Measurements from ENCODE around the gene ENDOV.

The ENDOV gene

GRCh38 chr17:80421381-80422090 lies 6.6 kb downstream of the ENDOV start:
- POLR2A ChIA-PET = no interaction called here
- H3K27ac ChIP-seq (ENCODE audit: insufficient read depth in 1 of 2, low read depth in 1 of 2, low read length in 2 of 2, poor library complexity in 1 of 2, severe bottlenecking in 2 of 2) = no peak overlapping the region
- 96% methylated on average over 11 of the region's 20 CpGs for WGBS (ENCODE audit: insufficient coverage)
- H3K27me3 ChIP-seq (replicated peaks in 2 of 5; ENCODE audit: control insufficient read depth in 4 of 5, insufficient read depth in 5 of 5, low read length in 4 of 5) = no peaks in the 10 kb centered on the region
- no peak overlapping the region for H3K4me3 ChIP-seq (ENCODE audit: control insufficient read depth in 1 of 7, extremely low read depth in 1 of 7, insufficient read depth in 4 of 7, low read depth in 2 of 7, low read length in 6 of 7)
- CTCF ChIA-PET = no interaction called here
- no peak for DNase-seq
- H3K9me3 ChIP-seq (ENCODE audit: control extremely low read depth in 1 of 5, control insufficient read depth in 4 of 5, insufficient read depth in 2 of 5, low read depth in 1 of 5, low read length in 4 of 5) = no peaks in the 10 kb centered on the region
- peaks cover 0 to 9% (median 7%) of the 10 kb centered on the region in 4 experiments for H3K4me1 ChIP-seq (ENCODE audit: control extremely low read depth in 1 of 4, control insufficient read depth in 4 of 4, insufficient read depth in 4 of 4, low read length in 3 of 4)
- H3K36me3 ChIP-seq (ENCODE audit: control insufficient read depth in 4 of 4, insufficient read depth in 4 of 4, low read length in 3 of 4) = peaks cover 0 to 16% (median 7%) of the 10 kb centered on the region in 4 experiments

- Histone ChIP-seq H3K4me3 (ENCODE audit: control insufficient read depth in 1 of 7, extremely low read depth in 1 of 7, insufficient read depth in 4 of 7, low read depth in 2 of 7, low read length in 6 of 7) (no peak overlapping the region), H3K27ac (ENCODE audit: insufficient read depth in 1 of 2, low read depth in 1 of 2, low read length in 2 of 2, poor library complexity in 1 of 2, severe bottlenecking in 2 of 2) (no peak overlapping the region), H3K9me3 (ENCODE audit: control extremely low read depth in 1 of 5, control insufficient read depth in 4 of 5, insufficient read depth in 2 of 5, low read depth in 1 of 5, low read length in 4 of 5) (no peaks in the 10 kb centered on the region), H3K27me3 (replicated peaks in 2 of 5; ENCODE audit: control insufficient read depth in 4 of 5, insufficient read depth in 5 of 5, low read length in 4 of 5) (no peaks in the 10 kb centered on the region), H3K4me1 (ENCODE audit: control extremely low read depth in 1 of 4, control insufficient read depth in 4 of 4, insufficient read depth in 4 of 4, low read length in 3 of 4) (peaks cover 0 to 14% (median 10%) of the 10 kb centered on the region in 4 experiments), H3K36me3 (ENCODE audit: control insufficient read depth in 4 of 4, insufficient read depth in 4 of 4, low read length in 3 of 4) (peaks cover 0 to 13% (median 7%) of the 10 kb centered on the region in 4 experiments)
- WGBS (ENCODE audit: insufficient coverage) = 97% methylated on average over 17 of the region's 18 CpGs
- DNase-seq = no peak
- POLR2A ChIA-PET = no interaction called here
- CTCF ChIA-PET = no interaction called here
Observed at GRCh38 chr17:80422276-80422675, 7.3 kb downstream of the ENDOV start.

GRCh38 chr17:80422981-80423380 lies 8.0 kb downstream of the ENDOV start:
- Histone ChIP-seq H3K4me1 (ENCODE audit: control extremely low read depth in 1 of 4, control insufficient read depth in 4 of 4, insufficient read depth in 4 of 4, low read length in 3 of 4) (peaks cover 0 to 14% (median 10%) of the 10 kb centered on the region in 4 experiments), H3K9me3 (ENCODE audit: control extremely low read depth in 1 of 5, control insufficient read depth in 4 of 5, insufficient read depth in 2 of 5, low read depth in 1 of 5, low read length in 4 of 5) (no peaks in the 10 kb centered on the region), H3K36me3 (ENCODE audit: control insufficient read depth in 4 of 4, insufficient read depth in 4 of 4, low read length in 3 of 4) (peaks cover 0 to 11% (median 4%) of the 10 kb centered on the region in 4 experiments), H3K27me3 (replicated peaks in 2 of 5; ENCODE audit: control insufficient read depth in 4 of 5, insufficient read depth in 5 of 5, low read length in 4 of 5) (no peaks in the 10 kb centered on the region), H3K27ac (ENCODE audit: insufficient read depth in 1 of 2, low read depth in 1 of 2, low read length in 2 of 2, poor library complexity in 1 of 2, severe bottlenecking in 2 of 2) (no peak overlapping the region), H3K4me3 (ENCODE audit: control insufficient read depth in 1 of 7, extremely low read depth in 1 of 7, insufficient read depth in 4 of 7, low read depth in 2 of 7, low read length in 6 of 7) (no peak overlapping the region)
- ChIA-PET POLR2A (no interaction called here), CTCF (no interaction called here)
- WGBS (ENCODE audit: insufficient coverage) = 75% methylated on average over 20 of the region's 20 CpGs
- no peak for DNase-seq

GRCh38 chr17:80423536-80424225 lies 8.7 kb downstream of the ENDOV start:
- Histone ChIP-seq H3K4me3 (ENCODE audit: control insufficient read depth in 1 of 7, extremely low read depth in 1 of 7, insufficient read depth in 4 of 7, low read depth in 2 of 7, low read length in 6 of 7) (no peak overlapping the region), H3K27me3 (replicated peaks in 2 of 5; ENCODE audit: control insufficient read depth in 4 of 5, insufficient read depth in 5 of 5, low read length in 4 of 5) (no peaks in the 10 kb centered on the region), H3K4me1 (ENCODE audit: control extremely low read depth in 1 of 4, control insufficient read depth in 4 of 4, insufficient read depth in 4 of 4, low read length in 3 of 4) (peaks cover 0 to 14% (median 10%) of the 10 kb centered on the region in 4 experiments), H3K9me3 (ENCODE audit: control extremely low read depth in 1 of 5, control insufficient read depth in 4 of 5, insufficient read depth in 2 of 5, low read depth in 1 of 5, low read length in 4 of 5) (no peaks in the 10 kb centered on the region), H3K27ac (ENCODE audit: insufficient read depth in 1 of 2, low read depth in 1 of 2, low read length in 2 of 2, poor library complexity in 1 of 2, severe bottlenecking in 2 of 2) (no peak overlapping the region), H3K36me3 (ENCODE audit: control insufficient read depth in 4 of 4, insufficient read depth in 4 of 4, low read length in 3 of 4) (peaks cover 0 to 8% (median 4%) of the 10 kb centered on the region in 4 experiments)
- ChIA-PET POLR2A (interaction anchor here (0.6 kb wide), 1 partner anchor 533 kb away, joined by 3 read pairs; no protein-coding TSS in a partner anchor), CTCF (interaction anchor here (0.8 to 2.1 kb wide), 4 partner anchors 13 to 547 kb away, joined by 3 to 8 read pairs (median 3); no protein-coding TSS in a partner anchor)
- no peak for DNase-seq
- 96% methylated on average over 9 of the region's 13 CpGs for WGBS (ENCODE audit: insufficient coverage)

GRCh38 chr17:80424261-80424660 lies 9.3 kb downstream of the ENDOV start:
- ChIA-PET CTCF (interaction anchor here (0.8 to 2.1 kb wide), 4 partner anchors 14 to 547 kb away, joined by 3 to 8 read pairs (median 3); no protein-coding TSS in a partner anchor), POLR2A (no interaction called here)
- no peaks in the 10 kb centered on the region for H3K27me3 ChIP-seq (replicated peaks in 2 of 5; ENCODE audit: control insufficient read depth in 4 of 5, insufficient read depth in 5 of 5, low read length in 4 of 5)
- no peaks in the 10 kb centered on the region for H3K9me3 ChIP-seq (ENCODE audit: control extremely low read depth in 1 of 5, control insufficient read depth in 4 of 5, insufficient read depth in 2 of 5, low read depth in 1 of 5, low read length in 4 of 5)
- no peak overlapping the region for H3K27ac ChIP-seq (ENCODE audit: insufficient read depth in 1 of 2, low read depth in 1 of 2, low read length in 2 of 2, poor library complexity in 1 of 2, severe bottlenecking in 2 of 2)
- peaks cover 0 to 14% (median 10%) of the 10 kb centered on the region in 4 experiments for H3K4me1 ChIP-seq (ENCODE audit: control extremely low read depth in 1 of 4, control insufficient read depth in 4 of 4, insufficient read depth in 4 of 4, low read length in 3 of 4)
- no peak overlapping the region for H3K4me3 ChIP-seq (ENCODE audit: control insufficient read depth in 1 of 7, extremely low read depth in 1 of 7, insufficient read depth in 4 of 7, low read depth in 2 of 7, low read length in 6 of 7)
- peak in 2 of 3 donors; percentile 4 to 7 for DNase-seq
- WGBS (ENCODE audit: insufficient coverage) = 43% methylated on average over 7 of the region's 8 CpGs
- H3K36me3 ChIP-seq (ENCODE audit: control insufficient read depth in 4 of 4, insufficient read depth in 4 of 4, low read length in 3 of 4) = peaks cover 0 to 7% (median 4%) of the 10 kb centered on the region in 4 experiments

- POLR2A ChIA-PET = no interaction called here
- CTCF ChIA-PET = interaction anchor here (0.8 to 2.1 kb wide), 7 partner anchors 10 to 546 kb away, joined by 3 to 8 read pairs (median 3); partner anchors contain the start of gene ENDOV
- 96% methylated on average over 20 of the region's 27 CpGs for WGBS (ENCODE audit: insufficient coverage)
Observed at GRCh38 chr17:80424878-80425765, 10.2 kb downstream of the ENDOV start.

More at GRCh38 chr17:80424878-80425765, 10.2 kb downstream of the ENDOV start:
- no peak overlapping the region for H3K4me3 ChIP-seq (ENCODE audit: control insufficient read depth in 1 of 7, extremely low read depth in 1 of 7, insufficient read depth in 4 of 7, low read depth in 2 of 7, low read length in 6 of 7)
- H3K4me1 ChIP-seq (ENCODE audit: control extremely low read depth in 1 of 4, control insufficient read depth in 4 of 4, insufficient read depth in 4 of 4, low read length in 3 of 4) = peaks cover 0 to 14% (median 10%) of the 10 kb centered on the region in 4 experiments
- no peak overlapping the region for H3K27ac ChIP-seq (ENCODE audit: insufficient read depth in 1 of 2, low read depth in 1 of 2, low read length in 2 of 2, poor library complexity in 1 of 2, severe bottlenecking in 2 of 2)
- no peaks in the 10 kb centered on the region for H3K27me3 ChIP-seq (replicated peaks in 2 of 5; ENCODE audit: control insufficient read depth in 4 of 5, insufficient read depth in 5 of 5, low read length in 4 of 5)
- peaks cover 0 to 2% (median under 1%) of the 10 kb centered on the region in 4 experiments for H3K36me3 ChIP-seq (ENCODE audit: control insufficient read depth in 4 of 4, insufficient read depth in 4 of 4, low read length in 3 of 4)
- H3K9me3 ChIP-seq (ENCODE audit: control extremely low read depth in 1 of 5, control insufficient read depth in 4 of 5, insufficient read depth in 2 of 5, low read depth in 1 of 5, low read length in 4 of 5) = no peaks in the 10 kb centered on the region
- DNase-seq = no peak
